DMS53 (cell line): ENCODE results near the gene DNAJC5G.
"Not testable (repeated sequence)": the region's sequence is repeated elsewhere in the genome, so short reads cannot be mapped to it uniquely, and the experiment has no call there.

Experiments
- DNase-seq: peaks from one replicate; lab custom pipeline; 2025; lab: John Stamatoyannopoulos, UW

Gene DNAJC5G

GRCh38 chr2:27281855-27282559, 6.8 kb downstream of the DNAJC5G start, which contains the start of gene TRIM54:
TSS of gene TRIM54 (plus strand) at chr2:27282429. CDS start at chr2:27282732, 303 bp downstream.
- no peak for DNase-seq

- DNase-seq: peak; percentile 39
Observed at GRCh38 chr2:27282892-27283291, 7.7 kb downstream of the DNAJC5G start.

GRCh38 chr2:27284996-27285395, 9.8 kb downstream of the DNAJC5G start:
- DNase-seq: no peak

GRCh38 chr2:27285481-27285880, 10.2 kb downstream of the DNAJC5G start:
- DNase-seq: no peak

- DNase-seq: no peak
Observed at GRCh38 chr2:27288610-27289009, 13.4 kb downstream of the DNAJC5G start.

- DNase-seq: no peak
Observed at GRCh38 chr2:27290549-27290948, 15.3 kb downstream of the DNAJC5G start.

- peak; percentile 19 for DNase-seq
Observed at GRCh38 chr2:27291865-27292264, 16.6 kb downstream of the DNAJC5G start.

- DNase-seq: no peak
Observed at GRCh38 chr2:27294928-27295327, 19.7 kb downstream of the DNAJC5G start.

- no peak for DNase-seq
Observed at GRCh38 chr2:27296481-27296880, 21.2 kb downstream of the DNAJC5G start.

GRCh38 chr2:27297195-27297594, 22.0 kb downstream of the DNAJC5G start:
- DNase-seq: no peak

GRCh38 chr2:27298391-27299080, 23.3 kb downstream of the DNAJC5G start:
- peak; percentile 18 for DNase-seq

GRCh38 chr2:27300606-27301005, 25.4 kb downstream of the DNAJC5G start:
- DNase-seq: not testable (repeated sequence)

- peak; percentile 91 for DNase-seq
Observed at GRCh38 chr2:27303093-27304025, 28.1 kb downstream of the DNAJC5G start.

- DNase-seq: peak; percentile 16
Observed at GRCh38 chr2:27304488-27305240, 29.4 kb downstream of the DNAJC5G start.

GRCh38 chr2:27305516-27305915, 30.3 kb downstream of the DNAJC5G start:
- DNase-seq: no peak

GRCh38 chr2:27306136-27306535, 30.9 kb downstream of the DNAJC5G start:
- DNase-seq: peak; percentile 55

- peak; percentile 55 for DNase-seq
Observed at GRCh38 chr2:27306573-27307286, 31.5 kb downstream of the DNAJC5G start.

GRCh38 chr2:27307287-27307544, 32.0 kb downstream of the DNAJC5G start:
- DNase-seq: no peak

- peak; percentile 30 for DNase-seq
Observed at GRCh38 chr2:27307545-27308358, 32.5 kb downstream of the DNAJC5G start.

- peak; percentile 13 for DNase-seq
Observed at GRCh38 chr2:27308359-27308881, 33.2 kb downstream of the DNAJC5G start, which contains the start of gene UCN. TSS of gene UCN (minus strand) at chr2:27308445. CDS start at chr2:27307895, 550 bp downstream.
